ENCODE results near the gene HDDC3. TPM values are rescaled to one million over a fixed set of nuclear protein-coding genes. Genes with fewer than 3 reads are reported as not detected.

The HDDC3 gene
- total RNA-seq, 3 donors from 2014 or later (not counting 1 experiment from before 2014, with no cell fraction given) = 11.2 to 14.5 (median 12.1) TPM

GRCh38 chr15:90952901-90953677 is 20.7 kb upstream of the HDDC3 start:
- ATAC-seq (no peak), DNase-seq (no peak)
- H3K4me3 ChIP-seq (ENCODE audit: low read length) = no peak overlapping the region
- H3K27ac Mint-ChIP-seq = peak overlapping the region in 1 of 2 donors; percentile 91
- H3K36me3 Mint-ChIP-seq = no peaks in the 10 kb centered on the region
- peak overlapping the region; percentile 28 for H3K4me3 Mint-ChIP-seq
- no peaks in the 10 kb centered on the region for H3K9me3 Mint-ChIP-seq
- no peak overlapping the region for H3K27ac ChIP-seq (ENCODE audit: low read length)
- intact Hi-C loops (cut with micrococcal nuclease) = no loop called here
- TF ChIP-seq, protein P1, sequence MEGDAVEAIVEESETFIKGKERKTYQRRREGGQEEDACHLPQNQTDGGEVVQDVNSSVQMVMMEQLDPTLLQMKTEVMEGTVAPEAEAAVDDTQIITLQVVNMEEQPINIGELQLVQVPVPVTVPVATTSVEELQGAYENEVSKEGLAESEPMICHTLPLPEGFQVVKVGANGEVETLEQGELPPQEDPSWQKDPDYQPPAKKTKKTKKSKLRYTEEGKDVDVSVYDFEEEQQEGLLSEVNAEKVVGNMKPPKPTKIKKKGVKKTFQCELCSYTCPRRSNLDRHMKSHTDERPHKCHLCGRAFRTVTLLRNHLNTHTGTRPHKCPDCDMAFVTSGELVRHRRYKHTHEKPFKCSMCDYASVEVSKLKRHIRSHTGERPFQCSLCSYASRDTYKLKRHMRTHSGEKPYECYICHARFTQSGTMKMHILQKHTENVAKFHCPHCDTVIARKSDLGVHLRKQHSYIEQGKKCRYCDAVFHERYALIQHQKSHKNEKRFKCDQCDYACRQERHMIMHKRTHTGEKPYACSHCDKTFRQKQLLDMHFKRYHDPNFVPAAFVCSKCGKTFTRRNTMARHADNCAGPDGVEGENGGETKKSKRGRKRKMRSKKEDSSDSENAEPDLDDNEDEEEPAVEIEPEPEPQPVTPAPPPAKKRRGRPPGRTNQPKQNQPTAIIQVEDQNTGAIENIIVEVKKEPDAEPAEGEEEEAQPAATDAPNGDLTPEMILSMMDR (IDR thresholded peaks at IDR 0.05) = no peak
- no peaks in the 10 kb centered on the region for H3K9me3 ChIP-seq (ENCODE audit: control insufficient read depth, insufficient read depth, low read length)
- no peaks in the 10 kb centered on the region for H3K27me3 ChIP-seq (ENCODE audit: control insufficient read depth, insufficient read depth, low read length)
- peaks cover 0 to 10% of the 10 kb centered on the region in 2 donors for H3K4me1 Mint-ChIP-seq
- H3K4me1 ChIP-seq (ENCODE audit: control insufficient read depth, insufficient read depth, low read length) = peaks cover 20% of the 10 kb centered on the region
- no peaks in the 10 kb centered on the region for H3K27me3 Mint-ChIP-seq (ENCODE audit: low read depth in 2 of 2)
- WGBS (ENCODE audit: insufficient coverage) = 97% methylated on average over 14 of the region's 14 CpGs
- H3K36me3 ChIP-seq (ENCODE audit: control insufficient read depth, insufficient read depth, low read length) = peaks cover 42% of the 10 kb centered on the region

DNA sequence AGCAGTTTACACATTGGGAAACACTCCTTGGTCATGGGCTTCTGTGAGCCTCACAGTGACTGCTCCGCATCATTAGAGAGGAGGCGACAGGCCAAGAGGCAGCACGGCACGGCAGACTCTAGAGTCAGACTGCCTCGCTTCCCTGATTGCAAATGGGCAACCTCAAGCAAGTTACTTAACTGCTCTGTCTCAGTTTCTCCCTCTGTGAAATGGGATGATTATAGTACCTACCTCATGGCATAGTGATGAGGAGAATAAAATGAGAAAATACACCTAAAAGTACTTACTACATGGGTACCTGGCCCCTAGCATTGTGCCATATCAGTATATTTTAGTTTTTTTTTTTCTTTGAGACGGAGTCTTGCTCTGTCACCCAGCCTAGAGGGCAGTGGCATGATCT is 18.3 kb upstream of the HDDC3 start:
- intact Hi-C loops (cut with micrococcal nuclease) = no loop called here
- no peaks in the 10 kb centered on the region for H3K9me3 Mint-ChIP-seq
- TF ChIP-seq, protein P1 (IDR thresholded peaks at IDR 0.05) = no peak
- DNase-seq (no peak), ATAC-seq (no peak)
- peaks cover 61% of the 10 kb centered on the region for H3K36me3 ChIP-seq (ENCODE audit: control insufficient read depth, insufficient read depth, low read length)
- H3K27me3 ChIP-seq (ENCODE audit: control insufficient read depth, insufficient read depth, low read length) = no peaks in the 10 kb centered on the region
- no peak overlapping the region for H3K4me3 Mint-ChIP-seq
- no peaks in the 10 kb centered on the region for H3K36me3 Mint-ChIP-seq
- no peak overlapping the region for H3K4me3 ChIP-seq (ENCODE audit: low read length)
- no peak overlapping the region for H3K27ac ChIP-seq (ENCODE audit: low read length)
- H3K27ac Mint-ChIP-seq = no peak overlapping the region
- WGBS (ENCODE audit: insufficient coverage) = over 99% methylated on average over 6 of the region's 6 CpGs
- H3K4me1 Mint-ChIP-seq = peaks cover 0 to 10% of the 10 kb centered on the region in 2 donors
- H3K9me3 ChIP-seq (ENCODE audit: control insufficient read depth, insufficient read depth, low read length) = no peaks in the 10 kb centered on the region
- H3K27me3 Mint-ChIP-seq (ENCODE audit: low read depth in 2 of 2) = no peaks in the 10 kb centered on the region
- peaks cover 11% of the 10 kb centered on the region for H3K4me1 ChIP-seq (ENCODE audit: control insufficient read depth, insufficient read depth, low read length)

GRCh38 chr15:90949979-90950675 is 17.8 kb upstream of the HDDC3 start:
- intact Hi-C loops (cut with micrococcal nuclease) = no loop called here
- Histone ChIP-seq H3K4me3 (ENCODE audit: low read length) (no peak overlapping the region), H3K27ac (ENCODE audit: low read length) (no peak overlapping the region), H3K4me1 (ENCODE audit: control insufficient read depth, insufficient read depth, low read length) (peaks cover 6% of the 10 kb centered on the region), H3K27me3 (ENCODE audit: control insufficient read depth, insufficient read depth, low read length) (no peaks in the 10 kb centered on the region), H3K9me3 (ENCODE audit: control insufficient read depth, insufficient read depth, low read length) (no peaks in the 10 kb centered on the region), H3K36me3 (ENCODE audit: control insufficient read depth, insufficient read depth, low read length) (peaks cover 63% of the 10 kb centered on the region)
- Mint-ChIP-seq H3K27ac (no peak overlapping the region), H3K4me1 (peaks cover 0 to 7% of the 10 kb centered on the region in 2 donors), H3K9me3 (no peaks in the 10 kb centered on the region), H3K27me3 (ENCODE audit: low read depth in 2 of 2) (no peaks in the 10 kb centered on the region), H3K4me3 (no peak overlapping the region), H3K36me3 (no peaks in the 10 kb centered on the region)
- DNase-seq = no peak
- ATAC-seq = no peak
- 98% methylated on average over 23 of the region's 23 CpGs for WGBS (ENCODE audit: insufficient coverage)
- TF ChIP-seq, protein P1 (IDR thresholded peaks at IDR 0.05) = no peak

All from natural killer cell (primary cell).